Measurements from ENCODE around the gene SEC61A2.

DNA sequence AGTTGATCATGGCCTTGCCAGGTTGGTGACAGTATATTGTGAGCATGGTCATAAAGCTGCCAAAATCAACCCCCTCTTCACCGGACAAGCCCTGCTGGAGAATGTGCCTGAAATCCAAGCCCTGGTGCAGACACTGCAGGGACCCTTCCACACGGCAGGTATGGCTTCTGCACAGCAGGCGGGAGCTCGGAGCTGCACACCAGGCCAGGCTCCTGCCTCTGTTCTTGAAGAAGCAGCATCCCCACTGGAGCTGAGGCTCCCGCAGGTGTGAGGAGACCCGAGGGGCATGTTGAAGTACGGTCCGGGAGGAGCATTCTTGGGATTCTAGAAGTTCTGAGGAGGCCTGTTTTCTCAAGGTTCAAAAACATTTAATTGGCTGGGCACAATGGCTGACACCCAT is 48.0 kb upstream of the SEC61A2 start:
- no peak for TF ChIP-seq EZH2phosphoT487 (IDR thresholded peaks at IDR 0.05)
- TF ChIP-seq, protein P1, sequence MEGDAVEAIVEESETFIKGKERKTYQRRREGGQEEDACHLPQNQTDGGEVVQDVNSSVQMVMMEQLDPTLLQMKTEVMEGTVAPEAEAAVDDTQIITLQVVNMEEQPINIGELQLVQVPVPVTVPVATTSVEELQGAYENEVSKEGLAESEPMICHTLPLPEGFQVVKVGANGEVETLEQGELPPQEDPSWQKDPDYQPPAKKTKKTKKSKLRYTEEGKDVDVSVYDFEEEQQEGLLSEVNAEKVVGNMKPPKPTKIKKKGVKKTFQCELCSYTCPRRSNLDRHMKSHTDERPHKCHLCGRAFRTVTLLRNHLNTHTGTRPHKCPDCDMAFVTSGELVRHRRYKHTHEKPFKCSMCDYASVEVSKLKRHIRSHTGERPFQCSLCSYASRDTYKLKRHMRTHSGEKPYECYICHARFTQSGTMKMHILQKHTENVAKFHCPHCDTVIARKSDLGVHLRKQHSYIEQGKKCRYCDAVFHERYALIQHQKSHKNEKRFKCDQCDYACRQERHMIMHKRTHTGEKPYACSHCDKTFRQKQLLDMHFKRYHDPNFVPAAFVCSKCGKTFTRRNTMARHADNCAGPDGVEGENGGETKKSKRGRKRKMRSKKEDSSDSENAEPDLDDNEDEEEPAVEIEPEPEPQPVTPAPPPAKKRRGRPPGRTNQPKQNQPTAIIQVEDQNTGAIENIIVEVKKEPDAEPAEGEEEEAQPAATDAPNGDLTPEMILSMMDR (IDR thresholded peaks at IDR 0.05) = no peak
- TF ChIP-seq EZH2 (IDR thresholded peaks at IDR 0.05) = no peak

Measured in neural progenitor cell (in vitro differentiated cells).